OCI-LY1 (cell line): ENCODE measurements around the gene GABBR1.

ENCODE experiments used
- H2AFZ ChIP-seq: fragments of 200-600 bp; sonication (generic), shearing (Covaris generic); 2 replicates; pipeline ENCODE4 v1.6.0; 2014; ENCODE audit warnings: antibody characterized with exemption, mild to moderate bottlenecking, low read length
- H3F3A ChIP-seq: fragments of 200-600 bp; sonication (generic), shearing (Covaris generic); 2 replicates; pipeline ENCODE4 v1.6.0; 2014; ENCODE audit warnings: mild to moderate bottlenecking, antibody characterized with exemption, low read length, moderate library complexity; ENCODE audit not compliant: insufficient read depth
- H3K27ac ChIP-seq: fragments of 200-600 bp; sonication (generic); 2 replicates; pipeline ENCODE4 v1.5.1; 2014; ENCODE audit warnings: low read length, mixed run types, mild to moderate bottlenecking, low read depth; ENCODE audit not compliant: poor library complexity, severe bottlenecking
- H3K27me3 ChIP-seq: fragments of 200-600 bp; sonication (generic); 2 replicates; pipeline ENCODE4 v1.6.0; 2014; ENCODE audit warnings: antibody characterized with exemption, mild to moderate bottlenecking, low read length, moderate library complexity; ENCODE audit not compliant: insufficient read depth
- H3K36me3 ChIP-seq: fragments of 200-600 bp; sonication (generic); 2 replicates; pipeline ENCODE4 v1.6.1; 2014; ENCODE audit warnings: mild to moderate bottlenecking, antibody characterized with exemption, low read length, moderate library complexity, mixed read lengths; ENCODE audit not compliant: insufficient read depth
- H3K4me1 ChIP-seq: fragments of 200-600 bp; sonication (generic); 2 replicates; pipeline ENCODE4 v1.5.1; 2014; ENCODE audit warnings: mild to moderate bottlenecking, low read length, moderate library complexity; ENCODE audit not compliant: insufficient read depth, severe bottlenecking
- H3K4me2 ChIP-seq: fragments of 200-600 bp; sonication (generic), shearing (Covaris generic); 2 replicates; pipeline ENCODE4 v1.6.1; 2014; ENCODE audit warnings: low read length
- H3K4me3 ChIP-seq: fragments of 200-600 bp; sonication (generic); 2 replicates; pipeline ENCODE4 v1.5.1; 2014; ENCODE audit warnings: low read length, low read depth, mild to moderate bottlenecking, mixed read lengths; ENCODE audit not compliant: poor library complexity, severe bottlenecking
- H3K79me2 ChIP-seq: fragments of 200-600 bp; shearing (Covaris generic); 2 replicates; pipeline ENCODE4 v1.6.1; 2016; ENCODE audit warnings: mixed run types, low read length, mixed read lengths; ENCODE audit not compliant: insufficient read depth
- H3K9ac ChIP-seq: fragments of 200-600 bp; sonication (generic), shearing (Covaris generic); 2 replicates; pipeline ENCODE4 v1.6.1; 2014; ENCODE audit warnings: mild to moderate bottlenecking, low read length, mixed read lengths
- H3K9me2 ChIP-seq: fragments of 200-600 bp; sonication (generic), shearing (Covaris generic); 2 replicates; pipeline ENCODE4 v1.6.1; 2014; ENCODE audit warnings: low read depth, mild to moderate bottlenecking, low read length, mixed read lengths
- H3K9me3 ChIP-seq: fragments of 200-600 bp; shearing (Covaris generic); 2 replicates; pipeline ENCODE4 v1.6.1; 2014; ENCODE audit warnings: low read length, mixed read lengths
- H4K20me1 ChIP-seq: fragments of 200-600 bp; sonication (generic), shearing (Covaris generic); 2 replicates; pipeline ENCODE4 v1.6.0; 2016; ENCODE audit warnings: mild to moderate bottlenecking, low read length; ENCODE audit not compliant: insufficient read depth
- CTCF ChIP-seq: fragments of 200-600 bp; sonication (generic), shearing (Covaris generic); IDR thresholded peaks from 2 replicates; pipeline ENCODE4 v1.5.1; 2017; ENCODE audit warnings: mild to moderate bottlenecking, antibody characterized with exemption, low read length, moderate library complexity, mixed read lengths
- EZH2 ChIP-seq: fragments of 200-600 bp; sonication (generic), shearing (Covaris generic); IDR thresholded peaks from 2 replicates; pipeline ENCODE4 v1.8.0; 2017; ENCODE audit warnings: borderline replicate concordance, mixed run types, mild to moderate bottlenecking, antibody characterized with exemption, low read length, moderate library complexity, mixed read lengths

Gene GABBR1

GRCh38 chr6:29680416-29680815 lies 47.4 kb upstream of the GABBR1 start:
- no peak overlapping the region for H3K4me3 ChIP-seq
- no peak overlapping the region for H2AFZ ChIP-seq
- H3K27me3 ChIP-seq: no peaks in the 10 kb centered on the region
- H3K36me3 ChIP-seq: no peaks in the 10 kb centered on the region
- H3K9me3 ChIP-seq: no peaks in the 10 kb centered on the region
- no peak overlapping the region for H3K4me2 ChIP-seq
- no peaks in the 10 kb centered on the region for H3K79me2 ChIP-seq
- TF ChIP-seq EZH2: no peak
- no peak for TF ChIP-seq CTCF
- H3K4me1 ChIP-seq: no peaks in the 10 kb centered on the region
- H3K27ac ChIP-seq: no peak overlapping the region
- no peak overlapping the region for H3K9ac ChIP-seq
- H4K20me1 ChIP-seq: no peaks in the 10 kb centered on the region
- H3F3A ChIP-seq: no peaks in the 10 kb centered on the region
- no peaks in the 10 kb centered on the region for H3K9me2 ChIP-seq

- Histone ChIP-seq H3K4me1 (no peaks in the 10 kb centered on the region), H3K9me3 (no peaks in the 10 kb centered on the region), H3K36me3 (no peaks in the 10 kb centered on the region), H3F3A (no peaks in the 10 kb centered on the region), H3K27me3 (no peaks in the 10 kb centered on the region), H3K79me2 (no peaks in the 10 kb centered on the region), H3K4me2 (no peak overlapping the region), H3K9me2 (no peaks in the 10 kb centered on the region), H3K27ac (no peak overlapping the region), H2AFZ (no peak overlapping the region), H3K9ac (no peak overlapping the region), H3K4me3 (no peak overlapping the region), H4K20me1 (no peaks in the 10 kb centered on the region)
- no peak for TF ChIP-seq EZH2
- no peak for TF ChIP-seq CTCF
These were observed 47.0 kb upstream of the GABBR1 start for GRCh38 chr6:29679962-29680361.

GRCh38 chr6:29678114-29678513 lies 45.1 kb upstream of the GABBR1 start:
- no peak overlapping the region for H2AFZ ChIP-seq
- H3K27ac ChIP-seq: no peak overlapping the region
- no peaks in the 10 kb centered on the region for H3K79me2 ChIP-seq
- no peaks in the 10 kb centered on the region for H3K4me1 ChIP-seq
- no peaks in the 10 kb centered on the region for H3K9me3 ChIP-seq
- H3K4me3 ChIP-seq: no peak overlapping the region
- H4K20me1 ChIP-seq: no peaks in the 10 kb centered on the region
- no peak overlapping the region for H3K9ac ChIP-seq
- no peaks in the 10 kb centered on the region for H3K27me3 ChIP-seq
- no peak for TF ChIP-seq EZH2
- no peak for TF ChIP-seq CTCF
- H3K36me3 ChIP-seq: no peaks in the 10 kb centered on the region
- H3K9me2 ChIP-seq: no peaks in the 10 kb centered on the region
- H3F3A ChIP-seq: no peaks in the 10 kb centered on the region
- no peak overlapping the region for H3K4me2 ChIP-seq
